HepG2 (cell line): ENCODE results near the gene CTU2. TPM values are rescaled to one million over a fixed set of nuclear protein-coding genes. Genes with fewer than 3 reads are reported as not detected.

ENCODE experiments used
- BCL6 ChIP-seq: IDR thresholded peaks from 2 replicates; pipeline ENCODE4 v1.6.1; 2016; ENCODE audit warnings: missing genetic modification reagents, missing compliant biosample characterization
- ELF1 ChIP-seq: sonication (generic); formaldehyde crosslinking; IDR thresholded peaks from 2 replicates; pipeline ENCODE4 v1.4.0; 2020; ENCODE audit warnings: missing genetic modification reagents
- HNRNPUL1 ChIP-seq: fragments of 200-400 bp; formaldehyde crosslinking; IDR thresholded peaks from 2 replicates; pipeline ENCODE4 v1.6.1; 2017; ENCODE audit warnings: low read depth, mild to moderate bottlenecking, low read length, moderate library complexity
- HOXA7 ChIP-seq: sonication (generic); formaldehyde crosslinking; IDR thresholded peaks from 2 replicates; pipeline ENCODE4 v1.8.1; 2022; ENCODE audit warnings: mild to moderate bottlenecking, missing genetic modification reagents, moderate library complexity
- KDM5B ChIP-seq: sonication (generic); formaldehyde crosslinking; IDR thresholded peaks from 2 replicates; pipeline ENCODE4 v1.4.0; 2020; ENCODE audit warnings: missing genetic modification reagents, mild to moderate bottlenecking, borderline replicate concordance
- MAFK ChIP-seq, 2 experiments: IDR thresholded peaks in 1 of 2; conservative IDR thresholded peaks in 1 of 2; 2 replicates each; pipeline ENCODE4 v1.6.1; 2011; ENCODE audit warnings: improper control_type of control experiment in 2 of 2, low read length in 2 of 2
- NPAS2 ChIP-seq: sonication (generic); formaldehyde crosslinking; IDR thresholded peaks from 2 replicates; pipeline ENCODE4 v1.8.0; 2022; ENCODE audit warnings: mild to moderate bottlenecking, missing genetic modification reagents, borderline replicate concordance
- POLR2AphosphoS5 ChIP-seq: IDR thresholded peaks from 2 replicates; pipeline ENCODE4 v1.6.1; 2012; ENCODE audit warnings: low read depth, low read length
- REXO4 ChIP-seq: sonication (generic); formaldehyde crosslinking; IDR thresholded peaks from 2 replicates; pipeline ENCODE4 v1.8.0; 2022; ENCODE audit warnings: missing genetic modification reagents, mild to moderate bottlenecking, borderline replicate concordance
- SATB2 ChIP-seq: sonication (generic); formaldehyde crosslinking; IDR thresholded peaks from 2 replicates; pipeline ENCODE4 v1.5.0; 2020; ENCODE audit warnings: missing genetic modification reagents
- TOPORS ChIP-seq: sonication (generic); formaldehyde crosslinking; IDR thresholded peaks from 2 replicates; pipeline ENCODE4 v1.8.0; 2023; ENCODE audit warnings: mild to moderate bottlenecking, missing genetic modification reagents
- ZFP36L2 ChIP-seq: sonication (generic); formaldehyde crosslinking; IDR thresholded peaks from 2 replicates; pipeline ENCODE4 v1.4.0; 2020; ENCODE audit warnings: missing genetic modification reagents
- ZNF558 ChIP-seq: sonication (generic); formaldehyde crosslinking; IDR thresholded peaks from 2 replicates; pipeline ENCODE4 v1.9.0; 2022; ENCODE audit warnings: mild to moderate bottlenecking, missing genetic modification reagents, borderline replicate concordance
- ZNF564 ChIP-seq: sonication (generic); formaldehyde crosslinking; IDR thresholded peaks from 2 replicates; pipeline ENCODE4 v1.8.1; 2023; ENCODE audit warnings: mild to moderate bottlenecking, missing genetic modification reagents
- ZNF770 ChIP-seq: sonication (generic); formaldehyde crosslinking; IDR thresholded peaks from 2 replicates; pipeline ENCODE4 v1.5.0; 2020; ENCODE audit warnings: mild to moderate bottlenecking, missing genetic modification reagents
- polyA plus RNA-seq, 8 experiments: library from polyadenylated mRNA; depleted of rRNA in 3 of 8; stranded (reverse) in 7 of 8; unstranded in 1 of 8; fragments of >200 nt; fragmentation: Illumina TruSeq in 4 of 8; extraction: Trizol in 4 of 8; gene quantifications; 2 replicates each; pipeline versions ENCODE4 v1.2.1 to v1.2.3, GENCODE V29; 2011 to 2016; ENCODE audit warnings: low read depth in 4 of 8, missing spikeins in 1 of 8, mixed read lengths in 1 of 8; ENCODE audit not compliant: insufficient read depth in 1 of 8
- total RNA-seq, 5 experiments: library from RNA; depleted of rRNA; stranded (reverse); fragments of >200 nt; fragmentation: Illumina TruSeq; extraction: Trizol; gene quantifications; 2 replicates each; pipeline ENCODE4 v1.2.3, GENCODE V29; 2016; ENCODE audit warnings: low read depth in 1 of 5
- TF ChIP-seq, protein P1 (sequence below): sonication (generic); formaldehyde crosslinking; IDR thresholded peaks from 2 replicates; pipeline ENCODE4 v1.5.0; 2020; ENCODE audit warnings: missing genetic modification reagents
- TF ChIP-seq, protein P2 (sequence below): sonication (generic); formaldehyde crosslinking; IDR thresholded peaks from 2 replicates; pipeline ENCODE4 v1.5.1; 2020; ENCODE audit warnings: missing genetic modification reagents, mild to moderate bottlenecking, borderline replicate concordance
- TF ChIP-seq, protein P3 (sequence below): sonication (generic); formaldehyde crosslinking; IDR thresholded peaks from 2 replicates; pipeline ENCODE4 v1.9.0; 2021; ENCODE audit warnings: missing genetic modification reagents, mild to moderate bottlenecking, borderline replicate concordance

CTU2 gene
- total and polyA plus RNA-seq, 2 of the 13 experiments (the other 11 are each of a cell fraction or from before 2014, with no cell fraction given): 13.3 to 21.9 TPM

DNA sequence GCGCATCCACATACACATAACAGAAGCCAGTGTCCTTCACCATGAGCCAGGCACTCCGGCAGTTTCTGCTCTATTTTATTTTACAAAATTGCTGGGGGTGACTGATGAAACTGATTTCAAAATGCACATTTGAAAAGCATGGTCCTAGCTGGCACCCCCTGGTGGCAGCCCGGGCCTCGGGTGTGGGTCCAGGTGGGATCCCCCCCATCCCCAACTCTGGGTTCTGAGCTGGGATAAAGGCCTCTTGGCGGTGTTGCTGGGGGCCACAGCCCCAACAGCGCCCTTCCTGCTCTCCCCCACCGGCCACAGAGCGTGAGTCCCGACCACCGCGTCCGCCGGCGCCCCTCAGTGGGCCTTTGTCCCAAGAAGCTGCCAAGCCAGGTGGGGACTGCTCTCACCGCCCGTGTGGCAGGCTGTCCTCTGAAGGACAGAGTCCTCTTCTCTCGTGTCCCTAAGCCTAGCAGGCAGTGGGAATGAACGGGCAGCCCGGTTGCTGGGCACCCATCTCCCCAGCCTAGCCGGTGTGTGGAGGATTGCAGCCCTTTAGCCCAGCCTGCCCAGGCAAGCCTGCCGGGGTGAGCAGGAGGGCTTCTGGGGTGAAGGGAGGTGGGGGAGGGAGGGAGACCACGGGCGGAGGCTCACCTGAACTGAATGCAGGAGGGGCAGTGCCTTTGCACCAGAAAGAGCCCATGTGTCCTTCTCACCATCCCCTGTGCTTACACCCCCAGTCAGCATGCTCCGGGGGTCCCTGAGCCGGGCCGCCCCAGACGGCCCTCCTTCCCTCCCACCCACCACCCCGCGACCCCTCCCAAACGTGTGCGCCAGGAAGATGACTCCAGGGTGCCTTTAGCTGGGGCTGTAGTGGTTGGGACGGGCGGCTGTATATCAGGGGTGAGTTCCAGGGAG, 20.9 kb upstream of the CTU2 start (continued):
- TF ChIP-seq ZNF770 (no peak), TOPORS (CRISPR knock-in tag) (no peak), HOXA7 (CRISPR knock-in tag) (no peak), BCL6 (CRISPR knock-in tag) (0 out of 2 replicates have a peak, but pooled peaks have one; percentile 12), NPAS2 (no peak), HNRNPUL1 (no peak), ZNF564 (CRISPR knock-in tag) (no peak), ZFP36L2 (no peak), POLR2AphosphoS5 (no peak), ZNF558 (CRISPR knock-in tag) (no peak), REXO4 (CRISPR knock-in tag) (no peak), ELF1 (CRISPR knock-in tag) (no peak), KDM5B (CRISPR knock-in tag) (no peak), SATB2 (CRISPR knock-in tag) (no peak), MAFK (conservative IDR thresholded peaks at IDR 0.05 in 1 of 2, IDR thresholded peaks at IDR 0.05 in 1 of 2; ENCODE audit: low read length in 2 of 2) (no peak)
- TF ChIP-seq, protein P1, sequence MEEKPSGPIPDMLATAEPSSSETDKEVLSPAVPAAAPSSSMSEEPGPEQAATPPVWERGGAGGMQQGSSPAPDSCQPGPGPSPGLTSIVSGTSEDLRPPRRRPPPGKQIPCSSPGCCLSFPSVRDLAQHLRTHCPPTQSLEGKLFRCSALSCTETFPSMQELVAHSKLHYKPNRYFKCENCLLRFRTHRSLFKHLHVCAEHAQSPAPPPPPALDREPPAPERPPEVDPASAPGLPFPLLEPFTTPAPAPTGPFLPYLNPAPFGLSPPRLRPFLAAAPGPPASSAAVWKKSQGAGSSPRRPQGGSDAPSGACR (CRISPR knock-in tag): 0 out of 2 replicates have a peak, but pooled peaks have one; percentile 37
- TF ChIP-seq, protein P2, sequence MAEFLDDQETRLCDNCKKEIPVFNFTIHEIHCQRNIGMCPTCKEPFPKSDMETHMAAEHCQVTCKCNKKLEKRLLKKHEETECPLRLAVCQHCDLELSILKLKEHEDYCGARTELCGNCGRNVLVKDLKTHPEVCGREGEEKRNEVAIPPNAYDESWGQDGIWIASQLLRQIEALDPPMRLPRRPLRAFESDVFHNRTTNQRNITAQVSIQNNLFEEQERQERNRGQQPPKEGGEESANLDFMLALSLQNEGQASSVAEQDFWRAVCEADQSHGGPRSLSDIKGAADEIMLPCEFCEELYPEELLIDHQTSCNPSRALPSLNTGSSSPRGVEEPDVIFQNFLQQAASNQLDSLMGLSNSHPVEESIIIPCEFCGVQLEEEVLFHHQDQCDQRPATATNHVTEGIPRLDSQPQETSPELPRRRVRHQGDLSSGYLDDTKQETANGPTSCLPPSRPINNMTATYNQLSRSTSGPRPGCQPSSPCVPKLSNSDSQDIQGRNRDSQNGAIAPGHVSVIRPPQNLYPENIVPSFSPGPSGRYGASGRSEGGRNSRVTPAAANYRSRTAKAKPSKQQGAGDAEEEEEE (CRISPR knock-in tag): no peak
- TF ChIP-seq, protein P3, sequence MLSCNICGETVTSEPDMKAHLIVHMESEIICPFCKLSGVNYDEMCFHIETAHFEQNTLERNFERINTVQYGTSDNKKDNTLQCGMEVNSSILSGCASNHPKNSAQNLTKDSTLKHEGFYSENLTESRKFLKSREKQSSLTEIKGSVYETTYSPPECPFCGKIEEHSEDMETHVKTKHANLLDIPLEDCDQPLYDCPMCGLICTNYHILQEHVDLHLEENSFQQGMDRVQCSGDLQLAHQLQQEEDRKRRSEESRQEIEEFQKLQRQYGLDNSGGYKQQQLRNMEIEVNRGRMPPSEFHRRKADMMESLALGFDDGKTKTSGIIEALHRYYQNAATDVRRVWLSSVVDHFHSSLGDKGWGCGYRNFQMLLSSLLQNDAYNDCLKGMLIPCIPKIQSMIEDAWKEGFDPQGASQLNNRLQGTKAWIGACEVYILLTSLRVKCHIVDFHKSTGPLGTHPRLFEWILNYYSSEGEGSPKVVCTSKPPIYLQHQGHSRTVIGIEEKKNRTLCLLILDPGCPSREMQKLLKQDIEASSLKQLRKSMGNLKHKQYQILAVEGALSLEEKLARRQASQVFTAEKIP (CRISPR knock-in tag): no peak
- TF ChIP-seq, all 625 proteins: peak for 60
